IPS-11a (cell line): ENCODE data around the gene CUL2.

Experiments used
- H3K4me3 ChIP-seq: one replicate; pipeline ENCODE4 v1.5.1; 2013; ENCODE audit warnings: low read depth, low read length, control low read depth

CUL2 gene

GRCh38 chr10:35090162-35090954 lies at the start of gene CUL2:
TSS of gene CUL2 (minus strand) at chr10:35090341. CDS start at chr10:35071317, 19,024 bp downstream.
- peak within 1 kb of the TSS; percentile 85 for H3K4me3 ChIP-seq

GRCh38 chr10:35136263-35136815 lies 46.2 kb upstream of the CUL2 start:
- H3K4me3 ChIP-seq = no peak overlapping the region

GRCh38 chr10:35135861-35136260 lies 45.7 kb upstream of the CUL2 start:
- H3K4me3 ChIP-seq = no peak overlapping the region

GRCh38 chr10:35133586-35133985 lies 43.4 kb upstream of the CUL2 start:
- H3K4me3 ChIP-seq = no peak overlapping the region

GRCh38 chr10:35132727-35133126 lies 42.6 kb upstream of the CUL2 start:
- H3K4me3 ChIP-seq = no peak overlapping the region

- H3K4me3 ChIP-seq = no peak overlapping the region
Observed at GRCh38 chr10:35130663-35131062, 40.5 kb upstream of the CUL2 start.

GRCh38 chr10:35129185-35129674 lies 39.1 kb upstream of the CUL2 start:
- no peak overlapping the region for H3K4me3 ChIP-seq

- peak overlapping the region; percentile 77 for H3K4me3 ChIP-seq
Observed at GRCh38 chr10:35127289-35127891, 37.2 kb upstream of the CUL2 start.

GRCh38 chr10:35126530-35127288 lies 36.6 kb upstream of the CUL2 start, which contains the start of gene CREM:
TSS of gene CREM (plus strand) at chr10:35126846. CDS start at chr10:35137836, 10,990 bp downstream.
- H3K4me3 ChIP-seq = peak within 1 kb of the TSS; percentile 77

GRCh38 chr10:35126062-35126529 lies 36.0 kb upstream of the CUL2 start:
- peak overlapping the region; percentile 42 for H3K4me3 ChIP-seq

- no peak overlapping the region for H3K4me3 ChIP-seq
Observed at GRCh38 chr10:35124540-35124939, 34.4 kb upstream of the CUL2 start.

GRCh38 chr10:35119378-35119777 lies 29.2 kb upstream of the CUL2 start:
- H3K4me3 ChIP-seq = no peak overlapping the region

GRCh38 chr10:35112571-35112970 lies 22.4 kb upstream of the CUL2 start:
- no peak overlapping the region for H3K4me3 ChIP-seq

- no peak overlapping the region for H3K4me3 ChIP-seq
Observed at GRCh38 chr10:35103882-35104281, 13.7 kb upstream of the CUL2 start.

- no peak overlapping the region for H3K4me3 ChIP-seq
Observed at GRCh38 chr10:35097510-35097909, 7.4 kb upstream of the CUL2 start.

- H3K4me3 ChIP-seq = no peak overlapping the region
Observed at GRCh38 chr10:35096312-35096711, 6.2 kb upstream of the CUL2 start.

- H3K4me3 ChIP-seq = no peak overlapping the region
Observed at GRCh38 chr10:35092851-35093250, 2.7 kb upstream of the CUL2 start.

GRCh38 chr10:35091994-35092790 lies 2.1 kb upstream of the CUL2 start:
- H3K4me3 ChIP-seq = no peak overlapping the region

- peak overlapping the region; percentile 85 for H3K4me3 ChIP-seq
Observed at GRCh38 chr10:35089611-35090161, 455 bp downstream of the CUL2 start.

GRCh38 chr10:35083242-35083641 lies 6.9 kb downstream of the CUL2 start:
- no peak overlapping the region for H3K4me3 ChIP-seq
